ENCODE results near the gene GAB3. TPM values are rescaled to one million over a fixed set of nuclear protein-coding genes. Genes with fewer than 3 reads are reported as not detected.

Gene GAB3
- total RNA-seq, 4 donors from 2014 or later, result 3.9 to 7.3 (median 5.2) TPM

- no peaks in the 10 kb centered on the region for H3K36me3 ChIP-seq
- H3K9me3 ChIP-seq, result no peaks in the 10 kb centered on the region
- WGBS, result 86% methylated on average over 1 of the region's 1 CpG
- peaks cover 69 to 82% (median 73%) of the 10 kb centered on the region in 4 donors for H3K4me1 ChIP-seq
- TF ChIP-seq EP300 (IDR thresholded peaks at IDR 0.05) (no peak), POLR2A (IDR thresholded peaks at IDR 0.05; ENCODE audit: low read depth) (no peak), POLR2AphosphoS5 (IDR thresholded peaks at IDR 0.05) (no peak), CTCF (IDR thresholded peaks at IDR 0.05) (no peak)
- no peak overlapping the region for H3K4me3 ChIP-seq
- DNase-seq (ENCODE audit: extremely low spot score), result no peak
- H3K27ac ChIP-seq (replicated peaks in 1 of 4), result peak overlapping the region; percentile 71 to 86 (median 80)
- H3K27me3 ChIP-seq, result no peaks in the 10 kb centered on the region
- intact Hi-C loops (cut with DNase I), result no loop called here
These were observed 23.5 kb downstream of the GAB3 start for GRCh38 chrX:154727418-154727817.

- H3K27ac ChIP-seq (replicated peaks in 1 of 4), result peak overlapping the region in 3 of 4 donors; percentile 16 to 85 (median 48)
- no peaks in the 10 kb centered on the region for H3K27me3 ChIP-seq
- H3K9me3 ChIP-seq, result no peaks in the 10 kb centered on the region
- no peak for TF ChIP-seq CTCF (IDR thresholded peaks at IDR 0.05)
- TF ChIP-seq EP300 (IDR thresholded peaks at IDR 0.05), result no peak
- TF ChIP-seq POLR2AphosphoS5 (IDR thresholded peaks at IDR 0.05), result no peak
- TF ChIP-seq POLR2A (IDR thresholded peaks at IDR 0.05; ENCODE audit: low read depth), result no peak
- DNase-seq (ENCODE audit: extremely low spot score), result no peak
- intact Hi-C loops (cut with DNase I), result no loop called here
- peaks cover 47 to 59% (median 51%) of the 10 kb centered on the region in 4 donors for H3K4me1 ChIP-seq
- no peaks in the 10 kb centered on the region for H3K36me3 ChIP-seq
- whole genome bisulfite sequencing, result 83% methylated on average over 2 of the region's 2 CpGs
- H3K4me3 ChIP-seq, result no peak overlapping the region
These were observed 25.7 kb downstream of the GAB3 start for GRCh38 chrX:154724993-154725756.

- WGBS, result 89% methylated on average over 3 of the region's 3 CpGs
- Histone ChIP-seq H3K4me1 (peaks cover 8 to 34% (median 19%) of the 10 kb centered on the region in 4 donors), H3K27me3 (no peaks in the 10 kb centered on the region), H3K4me3 (no peak overlapping the region), H3K27ac (replicated peaks in 1 of 4) (no peak overlapping the region), H3K36me3 (no peaks in the 10 kb centered on the region), H3K9me3 (no peaks in the 10 kb centered on the region)
- intact Hi-C loops (cut with DNase I), result no loop called here
- no peak for DNase-seq (ENCODE audit: extremely low spot score)
- TF ChIP-seq EP300 (IDR thresholded peaks at IDR 0.05), result no peak
- no peak for TF ChIP-seq POLR2AphosphoS5 (IDR thresholded peaks at IDR 0.05)
- TF ChIP-seq POLR2A (IDR thresholded peaks at IDR 0.05; ENCODE audit: low read depth), result no peak
- TF ChIP-seq CTCF (IDR thresholded peaks at IDR 0.05), result no peak
These were observed 29.7 kb downstream of the GAB3 start for GRCh38 chrX:154721155-154721554.

GRCh38 chrX:154720067-154720466 is 30.8 kb downstream of the GAB3 start:
- intact Hi-C loops (cut with DNase I), result no loop called here
- Histone ChIP-seq H3K27me3 (no peaks in the 10 kb centered on the region), H3K4me1 (peaks cover 0 to 29% (median 13%) of the 10 kb centered on the region in 4 donors), H3K27ac (replicated peaks in 1 of 4) (no peak overlapping the region), H3K4me3 (no peak overlapping the region), H3K36me3 (peaks cover 0 to 8% (median 0%) of the 10 kb centered on the region in 4 donors), H3K9me3 (no peaks in the 10 kb centered on the region)
- TF ChIP-seq POLR2A (IDR thresholded peaks at IDR 0.05; ENCODE audit: low read depth) (no peak), EP300 (IDR thresholded peaks at IDR 0.05) (no peak), CTCF (IDR thresholded peaks at IDR 0.05) (no peak), POLR2AphosphoS5 (IDR thresholded peaks at IDR 0.05) (no peak)
- no peak for DNase-seq (ENCODE audit: extremely low spot score)
- WGBS, result 61% methylated on average over 4 of the region's 4 CpGs
